DND-41 (cell line): ENCODE data around the gene MKNK1.

Experiments
- EZH2 ChIP-seq: IDR thresholded peaks from 3 replicates; pipeline ENCODE4 v1.6.1; 2012; ENCODE audit warnings: borderline replicate concordance, low read depth, mild to moderate bottlenecking, moderate library complexity, low read length, inconsistent platforms; ENCODE audit not compliant: severe bottlenecking
- TF ChIP-seq, protein P1 (sequence below): IDR thresholded peaks from 2 replicates; pipeline ENCODE4 v1.5.1; 2012; ENCODE audit warnings: borderline replicate concordance, low read length, moderate library complexity, mild to moderate bottlenecking; ENCODE audit not compliant: poor library complexity, severe bottlenecking; ENCODE audit errors: extremely low read depth

- TF ChIP-seq, protein P1, sequence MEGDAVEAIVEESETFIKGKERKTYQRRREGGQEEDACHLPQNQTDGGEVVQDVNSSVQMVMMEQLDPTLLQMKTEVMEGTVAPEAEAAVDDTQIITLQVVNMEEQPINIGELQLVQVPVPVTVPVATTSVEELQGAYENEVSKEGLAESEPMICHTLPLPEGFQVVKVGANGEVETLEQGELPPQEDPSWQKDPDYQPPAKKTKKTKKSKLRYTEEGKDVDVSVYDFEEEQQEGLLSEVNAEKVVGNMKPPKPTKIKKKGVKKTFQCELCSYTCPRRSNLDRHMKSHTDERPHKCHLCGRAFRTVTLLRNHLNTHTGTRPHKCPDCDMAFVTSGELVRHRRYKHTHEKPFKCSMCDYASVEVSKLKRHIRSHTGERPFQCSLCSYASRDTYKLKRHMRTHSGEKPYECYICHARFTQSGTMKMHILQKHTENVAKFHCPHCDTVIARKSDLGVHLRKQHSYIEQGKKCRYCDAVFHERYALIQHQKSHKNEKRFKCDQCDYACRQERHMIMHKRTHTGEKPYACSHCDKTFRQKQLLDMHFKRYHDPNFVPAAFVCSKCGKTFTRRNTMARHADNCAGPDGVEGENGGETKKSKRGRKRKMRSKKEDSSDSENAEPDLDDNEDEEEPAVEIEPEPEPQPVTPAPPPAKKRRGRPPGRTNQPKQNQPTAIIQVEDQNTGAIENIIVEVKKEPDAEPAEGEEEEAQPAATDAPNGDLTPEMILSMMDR, result no peak
- no peak for TF ChIP-seq EZH2
These were observed 54.1 kb downstream of the MKNK1 start for GRCh38 chr1:46549697-46550681.
